H1 (cell line): ENCODE data around the gene ZNF407. TPM values are rescaled to one million over a fixed set of nuclear protein-coding genes. Genes with fewer than 3 reads are reported as not detected.

Experiments used
- CHD7 ChIP-seq: fragments of 300-600 bp; sonication (generic); IDR thresholded peaks from 2 replicates; pipeline ENCODE4 v1.7.1; 2012; ENCODE audit warnings: low read length, moderate library complexity, mild to moderate bottlenecking, inconsistent platforms; ENCODE audit not compliant: insufficient replicate concordance
- CREB1 ChIP-seq: IDR thresholded peaks from 2 replicates; pipeline ENCODE4 v1.6.1; 2012; ENCODE audit warnings: inconsistent platforms
- KDM1A ChIP-seq: fragments of 200-600, 300-600 bp; sonication (generic); IDR thresholded peaks from 2 replicates; pipeline ENCODE4 v1.7.1; 2016; ENCODE audit warnings: mild to moderate bottlenecking, low read length, borderline replicate concordance
- MAX ChIP-seq: IDR thresholded peaks from 2 replicates; pipeline ENCODE4 v1.6.1; 2012; ENCODE audit warnings: inconsistent platforms
- TCF12 ChIP-seq: IDR thresholded peaks from 2 replicates; pipeline ENCODE4 v1.6.1; 2011; ENCODE audit warnings: low read depth, mild to moderate bottlenecking, low read length
- polyA plus RNA-seq, 7 experiments: library from polyadenylated mRNA; depleted of rRNA in 3 of 7; stranded (reverse) in 5 of 7; unstranded in 2 of 7; fragments of >200 nt in 5 of 7; fragments of 200-250 nt in 2 of 7; gene quantifications; 1 replicate in 5 of 7; 2 replicates in 1 of 7; 4 replicates in 1 of 7; pipeline versions ENCODE4 v1.2.1 to v1.2.3, GENCODE V29; 2011 to 2013; ENCODE audit warnings: missing spikeins in 2 of 7, mixed read lengths in 2 of 7
- total RNA-seq: library from RNA; stranded (reverse); fragmentation: NEBNext Ultra II Directional; extraction: Animal tissue kit (Norgen Biotek cat#: 25700); gene quantifications from 2 replicates; pipeline ENCODE4 v1.2.1, GENCODE V29; 2021

ZNF407 gene
- total and polyA plus RNA-seq, 2 of the 8 experiments (the other 6 are each of a cell fraction or from before 2014, with no cell fraction given) = 1.5 to 6.8 TPM

GRCh38 chr18:74803117-74803516 lies 205.4 kb downstream of the ZNF407 start (continued):
- TF ChIP-seq CHD7 (no peak), MAX (no peak), CREB1 (no peak), TCF12 (no peak), KDM1A (no peak)
